RWPE2 (cell line): ENCODE results near the gene SRC.
A peak's percentile ranks its signal among the peaks of the same experiment; 100 is the strongest.

Experiments used
- ATAC-seq: fragments of 200-7000 bp; cut with Tn5 transposase; 3 replicates; pipeline ENCODE4 v1.9.1; 2021; ENCODE audit warnings: low read depth
- DNase-seq: peaks from one replicate; pipeline ENCODE4 v3.0.0-alpha.2; 2020; ENCODE audit warnings: low spot score
- H3K27ac ChIP-seq: fragments of 450-650 bp; 2 replicates; pipeline ENCODE4 v1.5.1; 2017; ENCODE audit warnings: mild to moderate bottlenecking; ENCODE audit not compliant: poor library complexity, severe bottlenecking
- H3K27me3 ChIP-seq: fragments of 250-450 bp; sonication (Bioruptor Pico); 2 replicates; pipeline ENCODE4 v1.5.1; 2021; ENCODE audit warnings: mild to moderate bottlenecking, moderate library complexity; ENCODE audit not compliant: insufficient read depth, poor library complexity, severe bottlenecking
- H3K36me3 ChIP-seq: fragments of 250-450 bp; sonication (Bioruptor Pico); 2 replicates; pipeline ENCODE4 v1.5.1; 2020; ENCODE audit warnings: low read depth, mild to moderate bottlenecking, moderate library complexity
- H3K4me1 ChIP-seq: fragments of 250-450 bp; sonication (Bioruptor Pico); 2 replicates; pipeline ENCODE4 v1.5.1; 2021; ENCODE audit warnings: mild to moderate bottlenecking, moderate library complexity; ENCODE audit not compliant: insufficient read depth, poor library complexity, severe bottlenecking
- H3K4me3 ChIP-seq: fragments of 250-450 bp; sonication (Bioruptor Pico); 2 replicates; pipeline ENCODE4 v1.5.1; 2021; ENCODE audit warnings: mild to moderate bottlenecking, moderate library complexity; ENCODE audit not compliant: severe bottlenecking
- H3K9me3 ChIP-seq: fragments of 250-450 bp; sonication (Bioruptor Pico); 2 replicates; pipeline ENCODE4 v1.5.1; 2021; ENCODE audit warnings: mild to moderate bottlenecking, moderate library complexity; ENCODE audit not compliant: severe bottlenecking
- CTCF ChIP-seq: fragments of 450-650 bp; IDR thresholded peaks from one replicate; pipeline ENCODE4 v1.5.1; 2017; ENCODE audit warnings: mild to moderate bottlenecking, moderate library complexity; ENCODE audit not compliant: poor library complexity, severe bottlenecking

Gene SRC

GRCh38 chr20:37392441-37393195 is 46.7 kb downstream of the SRC start:
- TF ChIP-seq CTCF: peak; percentile 34
- peak; percentile 85 for DNase-seq

GRCh38 chr20:37393196-37393862 is 47.4 kb downstream of the SRC start:
- peaks cover 95% of the 10 kb centered on the region for H3K36me3 ChIP-seq

More at GRCh38 chr20:37392441-37393195, 46.7 kb downstream of the SRC start:
- Histone ChIP-seq H3K9me3 (no peaks in the 10 kb centered on the region), H3K4me1 (peaks cover 14% of the 10 kb centered on the region), H3K27me3 (no peaks in the 10 kb centered on the region), H3K27ac (no peak overlapping the region), H3K36me3 (peaks cover 94% of the 10 kb centered on the region), H3K4me3 (no peak overlapping the region)
- no peak for ATAC-seq

GRCh38 chr20:37393863-37394542 is 48.1 kb downstream of the SRC start:
- Histone ChIP-seq H3K9me3 (no peaks in the 10 kb centered on the region), H3K27ac (peak overlapping the region; percentile 50), H3K4me1 (peaks cover 14% of the 10 kb centered on the region), H3K27me3 (no peaks in the 10 kb centered on the region), H3K4me3 (no peak overlapping the region), H3K36me3 (peaks cover 95% of the 10 kb centered on the region)
- peak; percentile 88 for DNase-seq
- ATAC-seq: no peak
- TF ChIP-seq CTCF: no peak

More at GRCh38 chr20:37393196-37393862, 47.4 kb downstream of the SRC start:
- no peaks in the 10 kb centered on the region for H3K27me3 ChIP-seq
- H3K9me3 ChIP-seq: no peaks in the 10 kb centered on the region
- no peak for TF ChIP-seq CTCF
- H3K27ac ChIP-seq: peak overlapping the region; percentile 50
- ATAC-seq (no peak; the same call in 2 of the 3 replicates), DNase-seq (no peak)
- H3K4me3 ChIP-seq: no peak overlapping the region
- peaks cover 14% of the 10 kb centered on the region for H3K4me1 ChIP-seq

- no peaks in the 10 kb centered on the region for H3K9me3 ChIP-seq
- H3K4me1 ChIP-seq: peaks cover 14% of the 10 kb centered on the region
- no peaks in the 10 kb centered on the region for H3K27me3 ChIP-seq
- H3K36me3 ChIP-seq: peaks cover 95% of the 10 kb centered on the region
- ATAC-seq: peak; percentile 70
- peak overlapping the region; percentile 50 for H3K27ac ChIP-seq
- DNase-seq: peak; percentile 99
- no peak overlapping the region for H3K4me3 ChIP-seq
- TF ChIP-seq CTCF: no peak
Measured at GRCh38 chr20:37394543-37395409, 48.8 kb downstream of the SRC start.
